HAP-1 (cell line): ENCODE data around the gene GAS2.
A peak's percentile ranks its signal among the peaks of the same experiment; 100 is the strongest.
"Not testable (repeated sequence)": the region's sequence is repeated elsewhere in the genome, so short reads cannot be mapped to it uniquely, and the experiment has no call there.

Source experiments
- DNase-seq, 2 experiments: peaks; one replicate each; pipeline ENCODE4 v3.0.0-alpha.2; 2016 to 2020; ENCODE audit warnings: low spot score in 2 of 2
- H3K27me3 ChIP-seq: fragments of 250-450 bp; sonication (Bioruptor Pico); 2 replicates; pipeline ENCODE4 v1.5.1; 2020; ENCODE audit warnings: low read depth, mild to moderate bottlenecking, moderate library complexity
- H3K36me3 ChIP-seq: fragments of 250-450 bp; sonication (Bioruptor Pico); replicated peaks from 2 replicates; pipeline ENCODE4 v1.5.1; 2020; ENCODE audit warnings: mild to moderate bottlenecking
- H3K4me1 ChIP-seq: fragments of 250-450 bp; sonication (Bioruptor Pico); 2 replicates; pipeline ENCODE4 v1.5.1; 2020; ENCODE audit warnings: mild to moderate bottlenecking
- H3K4me3 ChIP-seq: fragments of 250-450 bp; sonication (Bioruptor Pico); 2 replicates; pipeline ENCODE4 v1.5.1; 2020; ENCODE audit warnings: mild to moderate bottlenecking, moderate library complexity
- H3K9me3 ChIP-seq: fragments of 250-450 bp; sonication (Bioruptor Pico); 2 replicates; pipeline ENCODE4 v1.5.1; 2020; ENCODE audit warnings: mild to moderate bottlenecking, moderate library complexity
- in situ Hi-C: fragments of 300-500 bp; cut with MboI; formaldehyde crosslinking; loops from 3 replicates; pipeline ENCODE4 v1.14.3; 2020; ENCODE audit warnings: low sequenced_read_pairs, inconsistent platforms, mixed read lengths

The GAS2 gene

DNA sequence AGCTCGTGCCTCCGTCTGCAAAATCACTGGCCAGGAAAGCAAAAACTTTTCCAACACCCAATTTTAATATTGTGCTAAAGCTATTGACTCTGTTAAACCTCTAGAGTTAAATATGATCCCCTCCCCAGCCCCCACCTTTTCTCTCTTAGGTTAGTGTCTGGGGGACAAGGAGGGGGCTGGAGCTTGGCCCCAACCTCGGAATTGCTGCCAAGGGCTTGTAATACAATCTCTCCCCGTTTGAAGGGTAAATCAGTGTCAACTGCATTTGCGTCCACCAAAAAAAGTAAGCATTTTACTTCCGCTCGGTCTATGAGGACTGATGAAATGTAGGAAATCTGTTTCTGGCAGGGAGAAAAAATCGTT is at the start of gene GAS2:
GAS2 (plus strand) TSS at position 287 of the 363 bp plus-strand sequence. CDS start 8,259 bp downstream, outside the sequence.
- H3K4me1 ChIP-seq: peaks cover 5% of the 10 kb centered on the region; the same call in 1 of the 2 replicates
- no peak for DNase-seq
- H3K27me3 ChIP-seq: peaks cover 43% of the 10 kb centered on the region
- H3K36me3 ChIP-seq: no peaks in the 10 kb centered on the region
- H3K9me3 ChIP-seq: no peaks in the 10 kb centered on the region
- in situ Hi-C loops: no loop called here
- H3K4me3 ChIP-seq: peak within 1 kb of the TSS; percentile 27

DNA sequence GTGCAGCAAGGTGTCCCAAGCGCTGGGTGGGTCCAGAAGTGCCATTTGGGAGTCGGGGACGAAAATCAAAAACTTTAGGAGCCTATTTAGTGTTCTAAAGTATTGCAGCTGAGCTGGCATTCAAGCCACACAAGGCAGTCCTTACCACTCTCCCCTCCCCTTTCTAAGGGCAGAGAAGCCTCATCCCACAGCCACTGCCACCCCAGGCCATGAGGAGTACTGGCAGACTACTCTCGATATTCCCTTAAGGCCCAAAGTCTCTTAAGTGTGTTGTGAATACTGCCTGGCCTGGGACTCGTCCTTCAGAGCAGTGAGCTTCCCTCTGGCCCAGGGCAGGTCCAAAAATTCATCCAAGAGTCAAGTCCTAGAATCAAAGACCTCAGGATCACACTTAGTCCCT is 48.5 kb upstream of the GAS2 start:
- Histone ChIP-seq H3K27me3 (no peaks in the 10 kb centered on the region; the same call in 1 of the 2 replicates), H3K36me3 (no peaks in the 10 kb centered on the region), H3K4me3 (no peak overlapping the region), H3K4me1 (no peaks in the 10 kb centered on the region; the same call in 1 of the 2 replicates), H3K9me3 (no peaks in the 10 kb centered on the region)
- no peak for DNase-seq
- in situ Hi-C loops: no loop called here

DNA sequence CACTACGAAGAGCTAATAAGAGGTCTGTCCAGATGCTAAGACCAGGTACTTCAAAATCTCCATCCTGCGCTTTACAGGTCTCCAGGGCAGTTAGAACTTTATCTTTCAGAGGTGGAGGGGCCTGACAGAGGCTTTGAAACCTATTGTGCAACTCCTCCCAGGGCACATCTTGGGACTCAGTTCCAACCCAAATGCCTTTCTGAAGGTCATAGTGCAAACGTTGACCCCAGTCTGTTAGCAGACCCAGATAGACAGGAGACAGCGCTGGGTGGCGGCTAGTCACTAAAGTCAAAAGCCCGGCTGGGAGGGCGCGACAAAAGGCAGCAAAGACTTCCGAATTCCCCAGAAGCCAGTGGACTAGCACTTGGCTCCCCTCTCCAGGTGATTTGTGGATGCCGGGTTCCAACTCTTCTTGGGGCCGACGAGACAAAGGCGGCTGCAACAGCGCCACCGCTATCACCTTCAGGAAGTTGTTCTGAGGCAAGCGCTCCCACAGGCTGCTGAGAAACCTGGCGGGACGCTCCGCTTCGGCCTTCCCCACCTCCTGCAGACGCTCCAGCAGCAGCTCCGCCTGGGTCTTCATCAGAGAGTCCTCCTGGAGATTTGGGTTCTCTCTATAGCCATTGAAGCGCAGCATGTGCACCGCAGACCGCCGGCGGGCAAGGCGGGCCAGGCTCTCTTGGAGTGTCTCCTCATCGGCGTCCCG is 41.5 kb upstream of the GAS2 start:
- no peaks in the 10 kb centered on the region for H3K36me3 ChIP-seq

DNA sequence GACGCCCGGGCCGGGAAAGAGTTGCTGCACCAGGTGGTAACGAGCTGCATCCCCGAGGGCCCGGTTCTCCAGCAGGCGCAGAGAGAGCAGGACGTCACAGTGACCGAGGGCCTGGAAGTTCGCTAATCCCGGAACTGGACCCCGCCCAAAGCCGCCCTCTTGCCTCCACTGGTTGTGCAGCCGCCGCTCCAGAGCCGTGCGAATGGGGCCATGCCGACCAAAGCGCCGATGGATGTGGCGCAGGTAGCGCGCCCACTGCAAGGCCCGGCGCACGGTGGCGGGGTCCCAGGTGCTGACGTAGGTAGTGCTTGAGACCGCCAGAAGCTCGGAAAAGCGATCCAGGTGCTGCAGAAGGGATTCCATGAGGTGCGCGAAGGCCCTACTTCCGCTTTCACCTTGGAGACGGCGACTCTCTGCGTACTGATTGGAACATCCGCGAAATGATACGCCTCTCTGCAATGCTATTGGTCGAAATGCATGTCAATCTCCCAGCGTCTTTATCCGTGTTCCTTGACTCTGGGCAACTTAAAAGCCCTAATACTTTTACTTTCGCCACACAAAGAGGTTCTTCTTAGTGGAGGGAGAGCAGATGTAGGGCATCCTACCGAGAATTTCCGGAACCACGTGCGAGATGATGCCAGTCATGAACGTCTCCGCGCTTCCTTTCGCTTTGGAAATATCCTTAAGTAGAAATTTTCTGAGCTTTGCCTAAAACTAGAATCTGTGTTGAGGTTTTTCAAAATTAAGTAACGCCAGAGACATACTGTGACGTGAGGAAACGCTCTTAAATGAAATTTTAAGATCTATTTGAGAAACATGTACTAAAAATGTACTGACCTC is 40.7 kb upstream of the GAS2 start, which contains the start of gene FANCF:
FANCF (minus strand) TSS at position 376 of the 840 bp plus-strand sequence; CDS start at position 363, 13 bp downstream.
- Histone ChIP-seq H3K4me1 (peaks cover 6% of the 10 kb centered on the region), H3K27me3 (no peaks in the 10 kb centered on the region), H3K9me3 (no peaks in the 10 kb centered on the region; the same call in 1 of the 2 replicates), H3K36me3 (no peaks in the 10 kb centered on the region), H3K4me3 (peak within 1 kb of the TSS; percentile 77)
- DNase-seq: peak; percentile 85 to 94
- in situ Hi-C loops: no loop called here

More for the DNA sequence above, 41.5 kb upstream of the GAS2 start:
- Histone ChIP-seq H3K9me3 (no peaks in the 10 kb centered on the region; the same call in 1 of the 2 replicates), H3K4me3 (peak overlapping the region; percentile 77), H3K4me1 (peaks cover 6% of the 10 kb centered on the region), H3K27me3 (no peaks in the 10 kb centered on the region)
- DNase-seq: peak; percentile 41 to 73
- in situ Hi-C loops: no loop called here

DNA sequence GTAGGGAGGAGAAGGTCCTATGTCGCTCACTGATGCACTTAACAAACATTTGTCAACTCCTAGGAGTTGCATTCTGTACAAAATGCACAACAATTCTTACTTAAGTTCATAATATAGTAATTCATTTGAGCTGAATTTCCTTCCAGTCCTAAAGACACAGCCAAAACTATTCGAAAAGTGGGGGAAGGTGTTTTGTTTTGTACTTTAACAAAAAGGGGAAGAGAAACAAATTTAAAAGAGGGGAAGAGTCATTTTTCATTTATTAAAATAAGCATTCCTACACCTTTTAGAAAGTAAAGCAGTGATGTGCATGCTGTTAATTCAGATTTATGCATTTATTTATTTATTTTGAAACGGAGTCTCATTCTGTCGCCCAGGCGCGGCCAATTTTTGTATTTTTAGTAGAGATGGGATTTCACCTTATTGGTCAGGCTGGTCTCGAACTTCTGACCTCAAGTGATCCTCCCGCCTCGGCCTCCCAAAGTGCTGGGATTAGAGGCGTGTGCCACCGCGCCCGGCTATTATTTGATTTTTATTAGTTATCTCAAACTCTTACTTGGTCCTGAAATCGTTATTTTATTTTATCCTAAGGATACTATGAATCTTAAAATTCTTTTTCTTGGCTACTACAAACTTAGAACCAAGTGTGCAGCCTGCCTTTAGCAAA is 39.7 kb upstream of the GAS2 start:
- no peaks in the 10 kb centered on the region; the same call in 1 of the 2 replicates for H3K9me3 ChIP-seq
- H3K27me3 ChIP-seq: no peaks in the 10 kb centered on the region
- no peak overlapping the region for H3K4me3 ChIP-seq
- in situ Hi-C loops: no loop called here
- no peak for DNase-seq
- peaks cover 6% of the 10 kb centered on the region for H3K4me1 ChIP-seq
- H3K36me3 ChIP-seq: no peaks in the 10 kb centered on the region

DNA sequence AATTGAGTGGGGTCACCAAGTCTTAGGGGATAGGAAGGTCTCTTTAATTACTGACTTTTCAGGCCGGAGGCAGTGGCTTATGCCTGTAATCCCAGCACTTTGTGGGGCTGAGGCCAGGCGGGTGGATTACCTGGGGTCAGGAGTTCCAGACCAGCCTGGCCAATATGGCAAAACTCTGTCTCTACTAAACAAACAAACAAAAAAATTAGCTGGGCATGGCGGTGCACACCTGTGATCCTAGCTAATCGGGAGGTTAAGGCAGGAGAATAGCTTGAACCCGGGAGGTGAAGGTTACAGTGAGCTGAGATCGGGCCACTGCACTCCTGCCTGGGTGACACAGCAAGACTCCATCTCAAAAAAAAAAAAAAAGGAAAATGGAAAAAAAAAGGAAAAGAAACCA is 39.0 kb upstream of the GAS2 start:
- no peak for DNase-seq
- peaks cover 6% of the 10 kb centered on the region for H3K4me1 ChIP-seq

DNA sequence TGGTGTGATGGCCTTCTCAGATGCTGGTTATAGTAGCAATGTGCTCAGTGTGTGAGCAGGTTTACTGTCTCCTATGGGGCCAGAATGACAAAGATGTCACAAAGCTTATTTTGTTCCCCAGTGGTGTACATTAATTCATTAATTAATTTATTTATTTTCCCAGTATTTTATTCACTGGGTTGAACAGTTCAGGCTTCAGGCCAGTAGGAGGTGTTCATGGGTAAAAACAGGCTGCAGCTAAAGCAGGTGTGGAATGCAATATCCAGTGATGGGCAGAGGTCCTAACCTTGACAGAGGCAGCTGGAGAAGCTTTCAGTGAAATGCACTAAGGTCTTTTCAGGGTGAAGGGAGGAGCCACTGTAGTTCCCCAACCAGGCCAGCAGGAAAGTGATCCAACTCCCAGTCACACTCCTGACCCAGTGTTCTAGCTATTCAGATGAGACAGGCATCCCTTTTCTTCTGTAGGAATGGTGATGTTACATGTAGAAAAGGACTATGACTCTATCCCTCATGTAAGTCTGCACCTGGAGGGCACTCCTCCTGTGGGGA is 33.0 kb upstream of the GAS2 start:
- Histone ChIP-seq H3K4me3 (no peak overlapping the region), H3K4me1 (no peaks in the 10 kb centered on the region), H3K36me3 (no peaks in the 10 kb centered on the region), H3K9me3 (no peaks in the 10 kb centered on the region), H3K27me3 (0 out of 2 replicates have a peak, but pooled peaks cover 2% of the 10 kb centered on the region)
- in situ Hi-C loops: no loop called here
- no peak for DNase-seq

More for the DNA sequence above, 39.0 kb upstream of the GAS2 start:
- H3K36me3 ChIP-seq: no peaks in the 10 kb centered on the region
- in situ Hi-C loops: no loop called here
- no peaks in the 10 kb centered on the region; the same call in 1 of the 2 replicates for H3K9me3 ChIP-seq
- 0 out of 2 replicates have a peak, but pooled peaks cover 2% of the 10 kb centered on the region for H3K27me3 ChIP-seq
- no peak overlapping the region for H3K4me3 ChIP-seq

DNA sequence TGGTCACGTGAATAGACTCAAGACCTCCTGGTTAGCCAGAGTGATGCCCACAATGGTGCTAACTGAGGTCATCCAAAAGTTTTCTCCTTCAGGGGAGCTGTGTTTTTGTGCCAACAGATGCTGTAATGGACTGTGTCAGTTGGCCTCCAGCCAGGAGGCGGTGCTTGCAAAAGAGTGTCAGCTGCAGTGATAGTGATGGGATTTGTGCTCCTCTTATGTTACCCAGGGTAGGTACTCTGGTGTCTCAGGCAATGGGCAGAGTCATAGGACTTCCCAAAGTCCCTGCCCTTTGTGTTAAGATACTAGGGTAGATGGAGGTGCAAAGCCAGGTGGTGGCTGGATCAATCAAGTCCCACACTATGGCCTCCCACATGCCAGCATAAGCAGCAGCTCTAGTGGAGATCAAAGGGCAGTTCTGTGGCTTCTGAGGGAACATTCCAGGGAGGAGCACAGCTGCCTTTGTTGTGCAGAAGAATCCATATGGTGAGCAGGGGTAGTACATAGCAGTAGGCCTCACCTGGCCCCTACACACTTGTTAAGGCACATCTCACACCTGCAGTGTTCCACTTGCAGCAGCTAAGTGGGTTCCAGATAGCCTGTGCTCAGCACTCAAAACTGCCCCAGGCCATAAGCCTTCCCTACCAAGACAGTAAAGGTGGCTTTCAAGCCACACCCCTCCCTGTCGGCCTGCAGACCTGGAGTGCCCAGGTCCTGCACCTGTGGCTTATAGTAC is 31.3 kb upstream of the GAS2 start:
- Histone ChIP-seq H3K36me3 (no peaks in the 10 kb centered on the region), H3K4me3 (no peak overlapping the region), H3K4me1 (peaks cover 2% of the 10 kb centered on the region; the same call in 1 of the 2 replicates), H3K9me3 (no peaks in the 10 kb centered on the region), H3K27me3 (0 out of 2 replicates have a peak, but pooled peaks cover 2% of the 10 kb centered on the region)
- in situ Hi-C loops: no loop called here
- DNase-seq: no peak

DNA sequence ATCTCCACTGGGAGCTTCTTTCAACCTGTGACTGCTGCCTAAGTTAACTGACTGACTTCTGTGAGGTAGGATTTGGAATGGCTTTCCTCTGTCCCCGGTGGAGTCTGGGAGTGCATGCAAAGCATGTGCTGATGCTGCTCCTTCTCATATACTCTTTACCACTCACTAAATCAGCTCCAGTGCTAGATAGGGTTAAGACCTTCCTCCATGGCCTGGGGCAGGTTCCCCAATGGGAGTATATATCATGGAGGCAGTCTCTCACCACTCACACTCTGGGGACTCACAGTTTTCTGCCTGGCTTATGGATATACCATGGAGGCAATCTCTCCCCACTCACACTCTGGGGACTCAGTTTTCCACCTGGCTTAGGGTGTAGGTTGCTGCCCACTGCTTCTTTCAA is 30.7 kb upstream of the GAS2 start:
- peaks cover 8% of the 10 kb centered on the region for H3K4me1 ChIP-seq
- H3K9me3 ChIP-seq: no peaks in the 10 kb centered on the region
- DNase-seq: no peak
- no peak overlapping the region for H3K4me3 ChIP-seq
- in situ Hi-C loops: no loop called here
- 0 out of 2 replicates have a peak, but pooled peaks cover 2% of the 10 kb centered on the region for H3K27me3 ChIP-seq
- H3K36me3 ChIP-seq: no peaks in the 10 kb centered on the region

DNA sequence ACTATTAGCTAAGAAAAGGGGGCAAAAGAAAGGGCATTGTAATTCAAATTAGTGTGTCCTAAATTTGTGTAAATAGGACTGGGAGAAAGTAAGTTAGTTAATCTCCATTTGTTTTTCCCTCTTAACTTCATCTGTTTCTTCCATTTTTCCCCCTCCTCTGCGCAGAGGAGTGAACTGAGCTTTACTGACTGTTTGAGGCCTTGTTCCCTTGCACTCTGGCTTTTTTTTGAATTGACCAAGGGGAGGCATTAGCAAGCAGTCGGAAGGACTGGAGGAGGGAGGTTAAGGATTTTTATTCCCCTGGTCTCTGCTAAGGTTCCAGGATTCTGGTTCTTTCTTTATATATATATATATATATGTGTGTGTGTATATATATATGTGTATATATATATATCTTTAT is 25.5 kb upstream of the GAS2 start:
- in situ Hi-C loops: no loop called here
- Histone ChIP-seq H3K9me3 (no peaks in the 10 kb centered on the region), H3K27me3 (no peaks in the 10 kb centered on the region), H3K36me3 (no peaks in the 10 kb centered on the region), H3K4me3 (no peak overlapping the region), H3K4me1 (peaks cover 8% of the 10 kb centered on the region)
- DNase-seq: peak; percentile 20 to 34

DNA sequence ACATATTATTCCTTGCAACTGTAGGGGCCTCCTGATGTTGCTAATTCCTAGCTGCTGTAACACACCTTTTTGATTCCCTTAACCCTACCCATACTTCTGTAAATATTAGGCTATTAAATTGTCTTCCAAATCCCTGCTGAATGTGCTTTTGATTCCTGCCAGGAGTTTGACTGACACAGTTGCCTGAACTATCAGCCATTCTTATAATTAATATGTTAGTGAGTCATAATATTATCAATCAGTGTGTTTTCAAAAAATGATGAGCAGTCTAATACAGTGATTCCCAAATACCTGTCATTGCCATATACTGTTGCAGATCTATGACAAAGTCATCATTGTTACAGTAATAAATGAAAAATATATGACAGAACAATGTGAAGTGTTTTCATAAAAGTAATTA is 24.9 kb upstream of the GAS2 start:
- Histone ChIP-seq H3K36me3 (no peaks in the 10 kb centered on the region), H3K4me3 (no peak overlapping the region), H3K27me3 (no peaks in the 10 kb centered on the region), H3K9me3 (no peaks in the 10 kb centered on the region), H3K4me1 (peaks cover 8% of the 10 kb centered on the region)
- in situ Hi-C loops: no loop called here
- DNase-seq: no peak

DNA sequence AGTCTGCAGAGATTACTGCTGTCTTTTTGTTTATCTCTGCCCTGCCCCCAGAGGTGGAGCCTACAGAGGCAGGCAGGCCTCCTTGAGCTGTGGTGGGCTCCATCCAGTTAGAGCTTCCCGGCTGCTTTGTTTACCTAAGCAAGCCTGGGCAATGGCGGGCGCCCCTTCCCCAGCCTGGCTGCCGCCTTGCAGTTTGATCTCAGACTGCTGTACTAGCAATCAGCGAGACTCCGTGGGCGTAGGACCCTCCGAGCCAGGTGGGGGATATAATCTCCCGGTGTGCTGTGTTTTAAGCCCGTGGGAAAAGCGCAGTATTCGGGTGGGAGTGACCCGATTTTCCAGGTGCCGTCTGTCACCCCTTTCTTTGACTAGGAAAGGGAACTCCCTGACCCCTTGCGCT is 14.1 kb upstream of the GAS2 start:
- in situ Hi-C loops, H3K9me3 ChIP-seq, DNase-seq, H3K36me3 ChIP-seq, H3K4me3 ChIP-seq, H3K27me3 ChIP-seq, H3K4me1 ChIP-seq: not testable (repeated sequence)

DNA sequence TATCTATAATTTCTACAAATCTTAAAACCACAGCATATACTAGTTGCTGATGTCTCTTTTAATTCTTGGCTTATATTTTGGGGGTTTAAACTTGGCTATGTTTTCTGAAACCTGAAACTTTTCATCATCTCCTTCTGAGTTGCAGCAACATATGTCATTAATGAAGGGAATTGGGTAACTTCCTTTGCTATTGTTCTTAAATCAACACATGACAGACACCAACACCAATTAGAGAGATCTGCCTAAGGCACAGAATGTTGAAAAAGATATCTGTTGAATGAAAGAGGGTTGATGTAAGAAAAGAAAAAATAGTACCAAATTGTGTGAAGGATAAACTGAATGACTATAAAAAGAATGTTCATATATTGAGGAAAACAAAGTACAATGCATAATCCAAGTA is 10.3 kb upstream of the GAS2 start:
- DNase-seq: no peak
- in situ Hi-C loops: no loop called here
- H3K36me3 ChIP-seq: no peaks in the 10 kb centered on the region
- H3K27me3 ChIP-seq: no peaks in the 10 kb centered on the region
- peaks cover 5% of the 10 kb centered on the region for H3K4me1 ChIP-seq
- no peak overlapping the region for H3K4me3 ChIP-seq
- H3K9me3 ChIP-seq: no peaks in the 10 kb centered on the region
